GM18507 (cell line): ENCODE data around the gene ANAPC7.
"Not testable (repeated sequence)": the region's sequence is repeated elsewhere in the genome, so short reads cannot be mapped to it uniquely, and the experiment has no call there.

Experiments used
- DNase-seq: peaks from one replicate; pipeline ENCODE4 v3.0.0; 2011; ENCODE audit warnings: low read depth; ENCODE audit not compliant: insufficient read length; ENCODE audit errors: extremely low spot score
- FAIRE-seq: peaks from 2 replicates; lab custom pipeline; 2011; peaks lifted over from hg19 to GRCh38; lab: Jason Lieb, UNC

ANAPC7 gene

DNA sequence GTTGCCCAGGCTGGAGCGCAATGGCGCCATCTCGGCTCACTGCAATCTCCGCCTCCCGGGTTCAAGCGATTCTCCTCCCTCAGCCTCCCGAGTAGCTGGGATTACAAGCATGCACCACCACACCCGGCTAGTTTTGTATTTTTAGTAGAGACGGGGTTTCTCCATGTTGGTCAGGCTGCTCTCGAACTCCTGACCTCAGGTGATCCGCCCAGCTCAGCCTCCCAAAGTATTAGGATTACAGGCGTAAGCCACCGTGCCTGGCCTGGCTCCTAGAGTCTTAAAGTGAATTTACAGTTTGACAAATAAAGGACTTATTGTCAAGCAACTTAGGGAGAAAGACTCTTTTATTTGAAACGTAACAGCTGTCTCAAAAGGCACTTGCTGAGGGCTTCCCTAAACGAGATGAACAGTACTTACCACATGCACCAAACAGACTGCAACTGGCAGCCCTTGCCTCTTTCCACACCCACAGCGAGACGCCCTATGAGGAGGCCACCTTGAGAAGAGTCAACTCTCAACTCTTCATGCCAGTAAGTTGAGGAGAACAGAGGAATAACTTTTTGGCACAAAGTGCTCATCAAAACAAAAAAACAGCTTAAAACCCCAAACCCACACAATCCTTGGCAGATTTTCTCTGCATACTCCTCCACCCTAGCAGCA is 25.2 kb downstream of the ANAPC7 start:
- DNase-seq, result not testable (repeated sequence)

DNA sequence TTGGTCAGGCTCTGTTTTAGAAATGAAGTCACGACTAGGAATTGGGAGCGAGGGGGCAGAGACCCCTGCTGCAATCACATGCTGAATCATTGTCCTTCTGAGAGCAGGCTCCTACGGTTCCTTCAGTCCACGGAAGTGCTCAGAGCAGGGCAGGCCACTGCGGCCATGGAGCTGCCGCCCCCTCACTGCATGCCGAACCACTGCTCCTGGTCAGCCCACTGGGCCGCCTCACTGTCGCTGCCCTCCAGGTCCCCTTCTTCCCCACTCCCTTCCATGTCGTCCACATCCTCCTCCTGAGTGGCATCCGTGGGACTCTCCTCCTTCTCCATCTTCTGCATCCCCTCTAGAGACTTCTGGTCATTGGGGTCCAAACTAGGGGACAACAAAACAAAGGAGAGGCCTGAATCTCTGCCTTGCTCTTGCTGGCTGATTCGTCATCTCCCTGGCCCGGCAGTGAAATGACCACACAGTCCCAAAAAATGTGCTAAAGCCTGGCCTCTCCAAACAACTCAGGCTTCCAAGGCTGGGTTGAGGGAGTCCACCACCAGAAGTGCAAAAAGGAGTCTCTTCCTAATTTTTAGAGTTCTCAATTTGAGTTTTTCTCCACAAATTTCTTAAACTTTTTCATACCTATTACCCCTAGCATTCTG is 29.4 kb downstream of the ANAPC7 start:
- FAIRE-seq (no peak), DNase-seq (no peak)

More for the DNA sequence above, 25.2 kb downstream of the ANAPC7 start:
- FAIRE-seq, result not testable (repeated sequence)

DNA sequence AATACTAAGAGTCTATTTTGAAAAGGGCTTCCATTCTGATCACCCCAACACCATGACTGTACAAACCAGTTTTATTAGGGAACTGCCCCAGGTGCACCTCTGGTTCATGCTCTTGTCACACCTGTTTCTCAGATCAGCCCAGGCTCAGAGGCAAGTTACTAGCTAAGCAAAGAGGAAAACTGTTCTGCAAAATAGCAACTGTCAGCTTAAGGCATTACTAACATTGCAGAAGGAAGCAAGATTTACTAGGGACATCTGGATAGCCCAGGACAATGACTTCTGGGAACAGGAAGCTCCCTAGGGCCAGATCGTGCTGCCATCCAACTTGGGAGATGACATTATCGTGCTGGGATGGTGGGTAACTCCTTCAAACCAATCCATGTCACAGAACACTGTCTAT is 30.1 kb downstream of the ANAPC7 start:
- DNase-seq (no peak), FAIRE-seq (no peak)

DNA sequence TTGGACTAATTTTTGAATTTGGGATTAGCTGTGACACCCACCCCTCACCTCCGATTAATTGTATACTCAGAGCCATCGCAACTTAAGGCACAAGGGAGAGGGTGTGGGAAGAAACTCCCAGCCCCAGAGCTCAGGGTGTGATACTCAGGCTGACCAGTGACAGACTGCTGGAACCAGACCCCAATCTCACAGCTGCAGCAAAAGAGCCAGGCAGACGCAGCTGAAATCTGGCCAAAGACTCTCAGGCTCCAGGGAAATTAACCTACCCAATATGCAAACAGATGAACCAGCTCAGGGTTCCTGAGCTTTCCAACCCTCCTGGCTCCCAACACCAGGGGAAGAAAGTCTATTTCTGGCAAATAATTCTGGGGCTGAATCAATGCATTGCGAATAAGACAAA is 30.5 kb downstream of the ANAPC7 start:
- FAIRE-seq (no peak), DNase-seq (no peak)

DNA sequence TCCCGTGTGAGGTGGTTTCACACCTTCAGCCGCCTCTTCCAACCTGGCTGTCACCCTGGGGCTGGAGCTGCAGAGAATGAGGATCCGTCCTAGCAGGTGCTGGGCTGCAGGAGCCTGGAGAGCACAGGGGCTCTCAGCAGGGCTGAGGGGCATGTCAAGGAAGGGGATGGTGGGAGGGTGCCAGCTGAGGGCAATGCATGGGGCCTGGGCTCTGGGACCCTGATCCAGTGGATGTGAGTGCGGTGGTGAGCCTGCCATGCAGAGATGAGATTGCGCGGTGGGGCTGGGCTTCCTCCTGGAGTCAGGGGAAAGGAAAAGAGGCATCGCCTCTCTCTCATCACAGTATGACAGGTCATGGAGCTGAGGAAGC is 31.5 kb downstream of the ANAPC7 start:
- DNase-seq (no peak), FAIRE-seq (no peak)

DNA sequence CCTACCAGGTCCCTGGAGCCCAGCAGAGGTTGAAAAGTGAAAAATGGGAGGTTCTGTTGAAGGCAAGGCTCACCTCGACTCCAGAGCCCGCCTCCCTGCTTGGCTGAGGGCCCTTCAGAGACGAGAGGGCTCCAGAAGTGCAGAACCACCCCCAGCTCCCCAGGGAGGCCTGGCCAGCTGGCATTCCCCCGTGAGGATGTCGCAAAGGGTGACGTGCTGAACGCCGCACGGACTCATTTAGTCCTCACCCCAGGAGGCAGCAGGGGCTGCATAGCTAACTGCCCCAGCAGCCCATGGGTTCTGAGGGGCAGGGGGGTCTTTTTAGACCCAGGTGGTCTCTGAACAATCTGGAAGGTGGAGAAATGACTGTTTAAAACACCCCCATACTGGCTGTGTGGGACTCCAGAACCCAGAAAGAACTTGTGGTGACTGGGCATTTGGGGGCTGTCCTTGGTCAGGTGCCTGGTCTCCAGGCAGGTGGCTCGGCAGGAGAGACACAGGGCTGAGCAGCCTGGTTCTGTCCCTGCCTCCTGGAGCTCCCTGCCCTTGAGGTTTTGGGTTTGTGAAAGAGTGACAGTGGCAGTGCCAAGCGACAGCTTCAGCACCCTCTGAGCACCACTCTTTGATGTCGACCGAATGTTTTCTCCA is 32.0 kb downstream of the ANAPC7 start:
- DNase-seq (peak; percentile 62), FAIRE-seq (peak; percentile 70)

DNA sequence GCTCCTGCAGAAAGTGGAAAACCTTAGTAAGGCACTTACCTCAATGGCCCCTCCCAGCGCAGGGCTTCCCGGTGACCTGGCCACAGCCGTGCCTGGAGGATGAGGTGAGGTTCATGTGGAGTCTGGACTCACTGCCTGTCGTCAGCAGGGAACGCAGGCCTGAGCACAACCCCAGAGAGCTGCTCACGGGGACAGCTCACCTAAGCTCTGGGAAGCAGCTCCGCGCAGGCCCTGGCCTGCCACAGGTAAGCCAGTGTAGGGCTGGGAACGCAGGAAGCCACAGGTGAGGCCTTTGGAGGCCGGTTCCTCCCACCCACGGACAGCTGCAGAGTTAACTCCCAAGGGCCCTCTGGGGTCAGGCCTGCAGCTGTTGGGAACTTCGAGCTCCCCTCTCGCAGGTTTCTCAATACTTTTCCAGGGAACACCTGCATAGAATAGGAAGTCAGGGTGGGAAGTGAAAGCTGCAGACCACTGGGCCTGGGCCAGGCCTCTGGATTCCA is 32.7 kb downstream of the ANAPC7 start:
- no peak for DNase-seq

DNA sequence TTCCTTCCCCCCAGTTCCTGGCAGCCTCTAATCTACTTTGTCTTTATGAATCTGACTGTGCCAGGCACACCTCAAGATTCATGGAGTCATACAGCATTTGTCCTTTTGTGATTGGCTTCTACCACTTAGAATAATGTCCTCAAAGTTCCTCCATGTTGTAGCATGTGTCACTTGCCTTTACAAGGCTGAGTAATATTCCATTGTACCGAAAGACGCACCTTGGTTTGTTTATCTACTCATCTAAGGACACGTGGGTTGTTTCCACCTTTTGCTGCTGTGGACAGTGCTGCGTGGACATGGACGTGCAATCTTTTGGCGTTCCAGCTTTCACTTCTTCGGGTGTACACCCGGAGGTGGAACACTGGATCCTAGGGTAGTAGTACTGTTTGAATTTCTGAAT is 33.5 kb downstream of the ANAPC7 start:
- FAIRE-seq (peak; percentile 33), DNase-seq (no peak)

More for the DNA sequence above, 32.7 kb downstream of the ANAPC7 start:
- FAIRE-seq, result no peak

DNA sequence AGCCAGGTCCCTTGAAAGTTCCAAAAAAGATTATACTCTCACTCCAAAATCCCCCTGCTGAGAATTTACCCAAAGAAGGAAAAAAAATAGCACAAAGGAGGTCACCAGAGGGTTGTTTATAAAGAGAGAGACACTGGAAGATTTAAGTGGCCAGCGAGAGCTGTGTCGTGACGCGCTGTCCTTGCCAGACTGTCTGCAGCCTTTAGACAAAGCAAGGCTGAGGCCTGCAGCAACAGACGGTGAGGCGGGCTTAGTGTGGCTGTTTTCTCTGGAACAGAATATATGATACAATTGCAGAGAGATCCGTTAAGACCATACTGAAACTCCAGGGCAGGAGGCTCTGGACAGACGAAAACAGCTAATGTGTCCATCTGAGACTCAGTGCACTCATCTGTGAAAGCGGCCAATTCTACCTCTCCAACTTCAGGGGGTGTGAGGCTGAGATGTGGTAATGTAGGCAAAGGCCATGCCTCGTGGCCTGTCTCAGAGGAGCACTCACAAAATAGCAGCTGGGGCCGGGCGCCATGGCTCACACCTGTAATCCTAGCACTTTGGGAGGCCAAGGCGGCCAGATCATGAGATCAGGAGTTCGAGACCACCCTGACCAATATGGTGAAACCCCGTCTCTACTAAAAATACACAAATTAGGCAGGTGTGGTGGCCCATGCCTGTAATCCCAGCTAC is 36.2 kb downstream of the ANAPC7 start:
- FAIRE-seq, result no peak
- DNase-seq, result no peak

DNA sequence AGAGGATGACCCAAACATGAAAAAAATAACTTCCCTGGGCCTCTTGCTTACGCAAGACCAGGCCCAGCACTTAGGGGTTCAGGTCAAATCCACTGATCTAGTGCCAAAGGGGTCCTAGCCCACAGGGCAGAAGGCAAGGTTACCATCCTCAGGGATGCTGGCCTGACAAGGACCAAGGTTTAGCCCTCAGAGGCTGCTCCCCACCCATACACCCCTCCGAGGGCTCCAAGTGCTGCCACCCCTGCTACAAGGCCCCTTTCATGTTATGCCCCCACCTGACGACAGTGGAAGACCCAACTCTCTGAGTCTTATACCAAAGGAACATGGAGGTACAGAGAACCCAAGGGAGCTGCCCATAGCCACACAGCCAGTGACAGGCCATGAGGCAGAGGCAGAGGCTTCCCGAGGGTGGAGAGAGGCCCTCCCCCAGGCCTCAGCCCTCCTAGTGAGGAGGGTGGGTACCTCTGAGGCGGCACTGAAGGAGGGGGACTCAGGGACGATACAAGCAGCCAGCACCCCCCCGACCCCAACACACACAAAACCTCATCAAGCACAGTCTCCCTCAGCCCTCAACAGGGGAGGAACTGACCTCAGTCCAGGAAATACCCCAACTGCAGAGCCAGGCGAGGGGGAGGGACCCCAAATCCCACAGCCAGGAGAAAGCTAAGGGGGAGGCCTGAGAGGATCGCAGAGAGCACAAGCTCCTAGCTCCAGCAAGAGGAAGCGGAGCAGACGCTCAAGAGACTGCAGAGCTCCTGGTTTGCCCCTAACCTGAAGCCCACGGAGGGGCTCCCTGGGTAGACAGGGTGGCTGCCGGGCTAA is 37.0 kb downstream of the ANAPC7 start:
- no peak for DNase-seq
- FAIRE-seq, result no peak

DNA sequence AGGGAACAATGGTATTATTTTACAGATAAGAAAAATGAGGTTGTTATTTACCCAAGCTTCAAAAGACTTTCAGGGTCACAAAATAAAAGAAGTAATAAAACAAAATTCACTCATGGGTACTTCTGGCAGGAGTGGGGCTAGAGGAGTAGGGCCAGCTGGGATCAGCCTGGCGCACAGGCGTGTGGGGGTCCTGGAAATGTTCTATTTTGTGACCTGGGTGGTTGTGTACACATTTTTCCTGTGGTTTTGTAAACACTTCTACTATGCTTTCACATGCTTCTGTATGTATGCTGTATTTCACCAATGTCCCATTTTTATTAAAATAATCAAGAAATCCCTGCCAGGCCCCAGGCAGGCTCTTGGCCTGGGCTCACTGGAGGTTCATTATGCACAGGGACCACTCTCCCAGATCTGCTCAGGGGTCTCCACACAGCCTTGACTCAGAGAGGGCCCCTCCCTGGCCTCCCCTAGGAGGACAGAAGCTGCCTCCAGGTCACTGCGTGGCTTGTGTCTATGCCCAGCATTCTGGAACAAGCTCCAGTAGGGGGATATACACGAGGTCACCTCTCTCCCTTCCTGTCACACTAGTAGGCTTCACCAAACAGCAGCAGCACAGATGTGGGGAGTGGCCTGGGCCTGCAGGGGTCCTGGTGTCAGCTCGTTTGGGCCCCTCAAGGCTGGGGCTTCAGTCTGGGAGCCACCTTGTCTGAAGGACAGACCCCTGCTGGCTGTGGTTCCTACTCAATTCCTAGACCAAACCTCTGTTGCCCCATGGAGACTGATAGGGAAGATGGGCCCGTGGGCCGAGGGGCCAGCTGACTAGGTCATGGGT is 37.8 kb downstream of the ANAPC7 start:
- FAIRE-seq, result no peak
- DNase-seq, result no peak

DNA sequence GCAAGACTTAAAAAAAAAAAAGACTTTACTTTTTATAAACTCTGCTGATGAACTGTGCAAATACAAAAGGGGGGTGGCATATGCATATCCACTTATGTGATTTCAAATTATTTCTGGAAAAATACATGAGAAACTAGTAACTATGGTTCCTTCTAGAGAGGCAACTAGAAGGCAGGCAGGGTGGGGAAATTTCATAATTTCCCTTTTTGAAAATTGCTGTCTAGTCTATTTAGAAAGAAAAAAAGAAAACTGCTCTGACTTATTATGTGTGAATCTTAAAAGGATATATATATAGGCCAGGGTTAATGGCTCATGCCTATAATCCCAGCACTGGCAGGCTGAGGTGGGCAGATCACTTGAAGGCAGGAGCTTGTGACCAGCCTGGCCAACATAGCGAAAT is 42.3 kb downstream of the ANAPC7 start:
- no peak for DNase-seq
- FAIRE-seq, result no peak

DNA sequence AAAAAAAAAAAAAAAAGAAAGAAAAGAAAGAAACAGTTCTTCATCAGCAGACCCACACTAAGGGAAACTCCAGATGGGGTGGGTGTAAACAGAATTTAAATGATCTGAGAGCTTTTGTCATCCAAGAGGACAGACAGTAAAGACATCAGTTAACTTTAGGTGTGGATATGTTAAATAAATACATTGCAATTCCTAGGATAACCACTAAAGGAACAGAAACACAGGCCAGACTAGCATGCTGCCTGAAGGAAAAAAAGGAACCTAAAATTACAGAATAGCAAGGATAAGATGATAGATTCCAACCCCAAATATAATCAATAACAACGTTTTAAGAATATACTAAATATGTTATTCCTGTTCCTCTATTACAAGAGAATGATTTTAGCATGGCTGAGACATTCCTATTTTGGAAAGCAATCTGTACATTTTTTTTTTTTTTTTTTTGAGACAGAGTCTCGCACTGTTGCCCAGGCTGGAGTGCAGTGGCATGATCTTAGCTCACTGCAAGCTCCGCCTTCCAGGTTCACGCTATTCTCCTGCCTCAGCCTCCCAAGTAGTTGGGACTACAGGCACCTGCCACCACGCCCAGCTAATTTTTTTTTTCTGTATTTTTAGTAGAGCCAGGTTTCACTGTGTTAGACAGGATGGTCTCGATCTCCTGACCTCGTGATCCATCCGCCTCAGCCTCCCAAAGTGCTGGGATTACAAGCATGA is 45.0 kb downstream of the ANAPC7 start:
- FAIRE-seq, DNase-seq: not testable (repeated sequence)

DNA sequence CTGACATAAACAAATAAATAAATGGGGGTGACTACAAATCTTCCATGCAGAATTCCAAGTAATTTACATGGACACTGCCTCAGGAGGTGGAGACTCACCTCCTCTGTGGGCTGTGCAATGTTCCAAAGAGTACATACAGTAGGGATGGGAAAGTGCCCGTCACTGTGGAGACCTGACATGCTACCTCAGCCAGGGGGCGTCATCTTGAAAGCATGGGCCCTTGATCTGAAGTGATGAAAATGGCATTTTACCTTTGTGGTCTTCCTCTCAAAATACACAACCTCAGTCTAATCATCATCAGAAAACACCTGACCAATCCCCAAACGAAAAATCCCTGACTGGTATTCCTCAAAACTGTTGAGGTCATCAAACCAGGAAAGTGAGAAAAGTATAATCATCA is 48.4 kb downstream of the ANAPC7 start:
- FAIRE-seq (peak; percentile 51), DNase-seq (no peak)

DNA sequence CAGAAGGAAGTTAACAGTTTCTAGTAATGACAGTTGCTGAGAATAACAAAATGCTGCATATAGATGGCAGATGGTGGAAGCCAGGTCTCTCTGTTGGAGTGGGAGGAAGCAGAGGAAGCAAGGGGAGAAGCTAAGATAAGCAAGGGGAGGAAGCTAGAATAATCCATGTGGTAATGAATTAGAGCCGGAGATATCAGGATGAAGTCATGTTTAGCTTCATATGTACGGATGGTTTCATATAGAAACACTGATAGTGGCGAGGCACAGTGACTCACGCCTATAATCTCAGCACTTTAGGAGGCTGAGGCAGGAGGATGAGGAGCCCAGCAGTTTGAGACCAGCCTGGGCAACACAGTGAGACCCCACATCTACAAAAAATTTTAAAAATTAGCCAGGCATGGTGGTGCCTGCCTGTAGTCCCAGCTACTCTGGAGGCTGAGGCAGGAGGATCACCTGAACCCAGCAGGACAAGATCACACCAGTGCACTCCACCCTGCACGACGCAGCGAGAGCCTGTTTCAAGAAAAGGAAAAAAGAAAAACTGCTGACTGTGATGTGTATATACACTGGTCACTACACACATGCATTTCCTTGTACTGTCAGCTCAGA is 49.2 kb downstream of the ANAPC7 start:
- FAIRE-seq (no peak), DNase-seq (no peak)

DNA sequence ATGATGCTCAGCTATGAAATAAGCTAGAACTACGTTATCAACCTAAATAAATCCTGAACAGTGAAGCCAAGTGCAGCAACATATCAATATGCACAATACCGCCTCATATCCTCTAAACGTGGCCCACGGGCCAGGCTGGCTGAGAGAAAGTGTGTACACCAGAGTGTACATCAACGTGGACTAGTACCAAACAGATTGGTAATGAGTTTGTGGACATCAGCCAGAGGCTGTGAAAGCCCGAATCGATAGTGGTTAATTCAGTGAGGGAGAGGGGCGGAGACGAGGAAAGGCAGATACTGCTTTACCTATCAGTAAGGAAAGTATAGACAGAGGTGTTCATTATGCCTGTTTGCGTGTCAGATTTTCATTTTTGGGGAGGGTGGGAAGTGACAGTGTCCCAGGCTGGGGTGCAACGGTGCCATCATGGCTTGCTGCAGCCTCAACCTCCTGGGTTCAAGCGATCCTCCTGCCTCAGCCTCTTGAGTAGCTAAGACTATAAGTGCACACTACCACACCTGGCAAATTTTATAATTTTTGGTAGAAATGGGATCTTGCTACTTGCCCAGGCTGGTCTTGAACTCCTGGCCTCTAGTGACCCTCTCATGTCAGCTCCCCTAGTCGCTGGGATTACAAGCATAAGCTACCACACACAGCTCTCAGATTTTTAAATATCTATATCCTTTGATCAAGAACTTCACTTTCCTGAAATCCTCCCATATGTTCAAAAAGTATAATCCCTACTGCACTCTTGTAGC is 50.1 kb downstream of the ANAPC7 start:
- no peak for FAIRE-seq
- DNase-seq, result no peak

DNA sequence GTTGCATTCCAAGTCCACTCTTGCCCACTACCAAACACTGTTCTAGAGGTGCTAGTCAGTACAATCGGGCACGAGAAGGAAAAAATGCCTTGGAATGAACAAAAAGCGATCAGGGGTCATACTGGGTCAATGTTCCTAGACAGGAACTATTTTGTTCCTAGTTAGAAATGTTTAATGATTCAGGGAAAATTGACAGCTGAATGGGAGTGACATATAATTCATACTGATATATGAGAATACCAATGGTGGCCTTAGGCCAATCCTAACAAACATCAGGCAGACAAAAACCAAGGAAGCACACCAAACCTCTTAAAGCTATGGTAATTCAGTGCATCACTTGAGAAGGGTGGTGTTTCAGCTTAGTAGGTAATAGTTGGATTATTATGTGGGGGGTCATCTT is 51.1 kb downstream of the ANAPC7 start:
- no peak for DNase-seq
- no peak for FAIRE-seq
